ENCODE results near the gene BCL2L13.

DNA sequence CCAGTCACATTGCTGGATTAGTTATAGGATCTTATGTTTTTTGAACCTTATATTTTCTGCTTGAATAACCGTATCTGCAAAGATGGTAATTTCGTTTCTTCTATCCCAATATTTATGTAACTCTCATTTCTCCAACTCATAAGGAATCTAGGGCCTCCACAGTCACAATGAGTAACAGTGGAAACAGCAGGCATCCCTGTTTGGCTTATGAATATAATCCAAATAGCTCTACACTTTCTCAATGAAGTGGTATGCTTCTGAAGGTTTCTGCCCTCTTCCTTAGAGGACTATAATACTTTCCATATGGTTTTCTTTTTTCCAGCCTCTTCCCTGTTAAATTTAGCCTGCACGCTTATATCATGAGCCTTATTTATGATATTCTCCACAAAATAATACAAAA lies 26.5 kb upstream of the BCL2L13 start:
- TF ChIP-seq CTCF (optimal IDR thresholded peaks at IDR 0.05 in 1 of 3, IDR thresholded peaks at IDR 0.05 in 1 of 3, conservative IDR thresholded peaks at IDR 0.05 in 1 of 3; ENCODE audit: extremely low read depth in 1 of 3, insufficient read depth in 2 of 3, low read length in 3 of 3) (no peak), EZH2 (IDR thresholded peaks at IDR 0.05; ENCODE audit: low read length) (no peak)
